Hepatocyte (in vitro differentiated cells): ENCODE measurements around the gene NR1D2.

Experiments used
- CTCF ChIP-seq: fragments of 200-600 bp; sonication (generic); IDR thresholded peaks from 2 replicates; pipeline ENCODE4 v1.5.1; 2016; ENCODE audit warnings: antibody characterized with exemption, mild to moderate bottlenecking; ENCODE audit not compliant: poor library complexity
- EZH2 ChIP-seq: fragments of 200-600 bp; sonication (generic); IDR thresholded peaks from 2 replicates; pipeline ENCODE4 v1.6.1; 2016; ENCODE audit warnings: antibody characterized with exemption, mild to moderate bottlenecking, borderline replicate concordance

DNA sequence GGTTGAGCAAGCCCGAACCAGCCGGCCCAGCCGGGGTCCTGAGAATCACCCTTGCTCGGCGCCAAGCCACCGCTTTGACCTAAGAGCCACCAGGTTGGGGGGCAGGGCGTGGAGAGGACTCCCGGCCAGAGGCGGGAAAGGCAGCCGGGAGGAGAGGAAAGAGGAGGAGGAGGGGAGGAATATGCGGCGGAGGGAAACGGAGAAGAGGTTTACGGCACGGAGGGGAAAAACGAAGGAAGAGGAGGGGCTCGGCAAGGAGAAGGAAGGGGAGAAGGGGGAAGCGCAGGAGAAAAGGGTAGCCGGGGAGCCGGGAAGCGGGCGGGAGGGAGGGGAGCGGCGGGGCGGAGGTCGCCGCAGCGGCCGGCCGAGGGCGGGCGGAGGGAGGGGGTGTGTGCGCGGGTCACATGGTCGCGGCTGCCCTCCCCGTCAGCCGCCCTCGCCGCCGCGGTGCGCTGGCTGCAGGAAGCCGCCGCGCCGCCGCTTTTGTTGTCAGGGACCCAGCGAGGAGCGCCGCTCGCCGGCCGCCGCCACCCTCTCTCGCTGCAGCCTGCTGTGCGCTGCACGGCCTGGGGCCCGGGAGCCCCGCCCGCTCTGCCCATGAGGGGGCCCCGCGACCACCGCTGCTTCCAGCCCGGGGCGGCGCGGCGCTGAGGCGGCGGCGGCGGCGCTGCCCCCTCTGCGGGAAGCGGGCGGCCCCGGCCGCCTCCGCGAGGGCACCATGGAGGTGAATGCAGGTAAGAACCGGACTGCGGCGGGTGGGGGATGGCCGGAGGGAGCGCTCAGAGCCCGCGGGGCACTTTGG lies at the start of gene NR1D2:
- TF ChIP-seq CTCF, result no peak
- TF ChIP-seq EZH2, result no peak
